Neural progenitor cell (in vitro differentiated cells): Measurements from ENCODE around the gene LMTK2. TPM values are rescaled to one million over a fixed set of nuclear protein-coding genes. Genes with fewer than 3 reads are reported as not detected.

ENCODE experiments used
- DNase-seq: peaks from one replicate; pipeline ENCODE4 v3.0.0-alpha.2; 2016; ENCODE audit warnings: low spot score
- H2AFZ ChIP-seq: fragments of 200-600 bp; sonication (generic); replicated peaks from 2 replicates; pipeline ENCODE4 v1.6.1; 2016; ENCODE audit warnings: antibody characterized with exemption
- H3F3A ChIP-seq: fragments of 200-600 bp; sonication (generic); 2 replicates; pipeline ENCODE4 v1.6.1; 2016; ENCODE audit warnings: antibody characterized with exemption, low read depth
- H3K27ac ChIP-seq: fragments of 200-600 bp; sonication (generic); 2 replicates; pipeline ENCODE4 v1.5.1; 2016; ENCODE audit warnings: mild to moderate bottlenecking
- H3K27me3 ChIP-seq: fragments of 200-600 bp; sonication (generic); 2 replicates; pipeline ENCODE4 v1.6.1; 2016; ENCODE audit warnings: mild to moderate bottlenecking, moderate library complexity
- H3K36me3 ChIP-seq: fragments of 200-600 bp; sonication (generic); 2 replicates; pipeline ENCODE4 v1.5.1; 2016
- H3K4me1 ChIP-seq: fragments of 200-600 bp; sonication (generic); 2 replicates; pipeline ENCODE4 v1.6.1; 2016; ENCODE audit warnings: mixed run types
- H3K4me2 ChIP-seq: fragments of 200-600 bp; sonication (generic); 2 replicates; pipeline ENCODE4 v1.6.1; 2016
- H3K4me3 ChIP-seq: fragments of 200-600 bp; sonication (generic); 2 replicates; pipeline ENCODE4 v1.5.1; 2016
- H3K79me2 ChIP-seq: fragments of 200-600 bp; sonication (generic); 2 replicates; pipeline ENCODE4 v1.6.1; 2016; ENCODE audit warnings: low read depth
- H3K9ac ChIP-seq: fragments of 200-600 bp; sonication (generic); 2 replicates; pipeline ENCODE4 v1.6.1; 2016
- H3K9me3 ChIP-seq: fragments of 200-600 bp; sonication (generic); 2 replicates; pipeline ENCODE4 v1.5.1; 2016; ENCODE audit warnings: low read depth
- H4K20me1 ChIP-seq: fragments of 200-600 bp; sonication (generic); 2 replicates; pipeline ENCODE4 v1.6.1; 2016; ENCODE audit warnings: low read depth
- H3K27ac Mint-ChIP-seq: 3 replicates; pipeline ENCODE4 v1.8.0; 2021; ENCODE audit warnings: mixed read lengths
- H3K27me3 Mint-ChIP-seq: 2 replicates; pipeline ENCODE4 v1.8.0; 2022; ENCODE audit warnings: low read depth, mild to moderate bottlenecking, inconsistent platforms, moderate library complexity, mixed read lengths; ENCODE audit not compliant: insufficient read depth
- H3K36me3 Mint-ChIP-seq: 3 replicates; pipeline ENCODE4 v1.8.0; 2021; ENCODE audit warnings: mixed read lengths
- H3K4me1 Mint-ChIP-seq: 3 replicates; pipeline ENCODE4 v1.8.0; 2021; ENCODE audit warnings: mixed read lengths
- H3K4me3 Mint-ChIP-seq: 3 replicates; pipeline ENCODE4 v1.8.0; 2021; ENCODE audit warnings: mild to moderate bottlenecking, moderate library complexity, mixed read lengths
- H3K9me3 Mint-ChIP-seq: 3 replicates; pipeline ENCODE4 v1.8.0; 2020; ENCODE audit warnings: mixed read lengths
- EZH2 ChIP-seq: fragments of 200-600 bp; sonication (generic); IDR thresholded peaks from 2 replicates; pipeline ENCODE4 v1.6.1; 2017; ENCODE audit warnings: antibody characterized with exemption, mild to moderate bottlenecking, moderate library complexity
- EZH2phosphoT487 ChIP-seq: fragments of 200-600 bp; sonication (generic); IDR thresholded peaks from 2 replicates; pipeline ENCODE4 v1.6.1; 2017; ENCODE audit warnings: antibody characterized with exemption
- total RNA-seq: library from RNA; depleted of rRNA; stranded (reverse); fragments of >200 nt; gene quantifications from 2 replicates; pipeline ENCODE4 v1.2.3, GENCODE V29; 2015; ENCODE audit warnings: low replicate concordance
- TF ChIP-seq, protein P1 (sequence below): fragments of 200-600 bp; sonication (generic); IDR thresholded peaks from 2 replicates; pipeline ENCODE4 v1.5.1; 2017; ENCODE audit warnings: antibody characterized with exemption, mild to moderate bottlenecking

LMTK2 gene
- total RNA-seq, 1 donor from 2014 or later: 14.1 TPM

DNA sequence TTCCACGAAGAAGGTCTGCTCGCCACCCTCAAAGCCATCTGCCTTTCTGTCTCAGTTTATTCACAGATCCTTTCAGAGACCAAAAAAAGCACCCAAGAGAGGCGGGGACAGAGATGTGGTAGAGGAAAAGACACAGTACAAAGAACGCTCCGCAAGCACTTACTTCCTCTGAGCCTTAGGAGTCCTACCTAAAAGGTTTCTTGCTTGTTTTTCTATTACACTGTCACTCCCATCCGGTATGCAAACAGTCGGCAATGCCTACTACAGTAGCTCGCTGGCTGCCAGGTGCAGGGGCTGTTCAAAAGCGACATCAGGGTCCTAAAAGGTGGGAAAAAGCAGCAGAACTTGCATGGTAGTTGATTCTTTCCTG lies 144.6 kb downstream of the LMTK2 start:
- Histone ChIP-seq H3K9ac (peak overlapping the region; percentile 18), H3K4me2 (peak overlapping the region; percentile 88), H4K20me1 (peaks cover 8% of the 10 kb centered on the region), H3K27me3 (no peaks in the 10 kb centered on the region), H3K27ac (no peak overlapping the region), H3K79me2 (peaks cover 17% of the 10 kb centered on the region), H3F3A (peaks cover 8% of the 10 kb centered on the region), H3K9me3 (no peaks in the 10 kb centered on the region), H3K4me1 (peaks cover 15% of the 10 kb centered on the region), H3K36me3 (no peaks in the 10 kb centered on the region), H3K4me3 (peak overlapping the region; percentile 93), H2AFZ (peak overlapping the region; percentile 91)
- Mint-ChIP-seq H3K36me3 (peaks cover 3% of the 10 kb centered on the region), H3K4me3 (peak overlapping the region; percentile 97), H3K4me1 (peaks cover 23% of the 10 kb centered on the region), H3K27me3 (peaks cover 3% of the 10 kb centered on the region), H3K9me3 (no peaks in the 10 kb centered on the region), H3K27ac (no peak overlapping the region)
- no peak for TF ChIP-seq EZH2
- TF ChIP-seq, protein P1, sequence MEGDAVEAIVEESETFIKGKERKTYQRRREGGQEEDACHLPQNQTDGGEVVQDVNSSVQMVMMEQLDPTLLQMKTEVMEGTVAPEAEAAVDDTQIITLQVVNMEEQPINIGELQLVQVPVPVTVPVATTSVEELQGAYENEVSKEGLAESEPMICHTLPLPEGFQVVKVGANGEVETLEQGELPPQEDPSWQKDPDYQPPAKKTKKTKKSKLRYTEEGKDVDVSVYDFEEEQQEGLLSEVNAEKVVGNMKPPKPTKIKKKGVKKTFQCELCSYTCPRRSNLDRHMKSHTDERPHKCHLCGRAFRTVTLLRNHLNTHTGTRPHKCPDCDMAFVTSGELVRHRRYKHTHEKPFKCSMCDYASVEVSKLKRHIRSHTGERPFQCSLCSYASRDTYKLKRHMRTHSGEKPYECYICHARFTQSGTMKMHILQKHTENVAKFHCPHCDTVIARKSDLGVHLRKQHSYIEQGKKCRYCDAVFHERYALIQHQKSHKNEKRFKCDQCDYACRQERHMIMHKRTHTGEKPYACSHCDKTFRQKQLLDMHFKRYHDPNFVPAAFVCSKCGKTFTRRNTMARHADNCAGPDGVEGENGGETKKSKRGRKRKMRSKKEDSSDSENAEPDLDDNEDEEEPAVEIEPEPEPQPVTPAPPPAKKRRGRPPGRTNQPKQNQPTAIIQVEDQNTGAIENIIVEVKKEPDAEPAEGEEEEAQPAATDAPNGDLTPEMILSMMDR: no peak
- no peak for TF ChIP-seq EZH2phosphoT487
- no peak for DNase-seq

DNA sequence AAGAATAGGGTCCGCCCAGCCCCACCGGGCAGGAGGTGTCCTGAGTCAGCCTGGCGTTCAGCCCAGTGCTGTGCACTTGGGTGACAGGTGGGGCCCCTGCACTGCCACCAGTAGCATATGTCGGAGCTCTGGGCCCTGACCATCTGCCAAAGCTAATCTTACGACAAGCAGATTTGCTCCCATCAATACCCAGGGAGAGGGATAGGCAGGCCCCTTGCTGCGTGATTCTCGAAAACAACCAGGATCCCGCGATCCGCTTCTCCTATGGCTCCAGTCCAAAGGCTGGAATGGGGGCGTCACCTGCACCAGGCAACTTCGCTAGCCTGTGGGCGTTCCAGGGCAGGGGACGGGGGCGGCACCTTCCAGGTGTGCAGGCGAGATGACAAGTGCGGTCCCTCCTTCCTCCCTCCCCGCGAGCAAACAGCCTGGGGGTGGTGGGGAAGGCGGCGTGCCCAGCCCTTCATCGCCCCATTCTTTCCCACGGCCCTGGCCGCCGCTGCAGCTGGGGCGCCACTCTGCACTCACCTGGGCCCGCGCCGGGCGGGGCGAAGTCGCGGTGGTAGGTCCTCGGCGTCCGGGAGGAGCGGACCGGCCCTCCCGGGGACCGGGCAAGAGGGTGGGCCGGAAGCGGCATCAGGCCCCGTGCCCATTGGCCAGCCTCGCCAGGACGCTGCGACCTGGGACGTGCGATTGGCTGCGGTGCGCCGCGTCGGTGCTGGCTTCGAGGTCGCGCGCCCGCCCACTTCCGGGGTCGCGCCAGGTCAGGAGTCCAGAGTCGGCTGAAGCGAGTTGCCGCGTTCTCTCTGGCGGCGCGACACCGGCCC lies 145.2 kb downstream of the LMTK2 start, which contains the start of gene TECPR1:
TECPR1 (minus strand) TSS at position 632 of the 824 bp plus-strand sequence. CDS start 6,086 bp downstream, outside the sequence.
- Histone ChIP-seq H3K9me3 (no peaks in the 10 kb centered on the region), H3K4me3 (peak within 1 kb of the TSS; percentile 93), H3K27me3 (no peaks in the 10 kb centered on the region), H2AFZ (peak within 1 kb of the TSS; percentile 91), H3K4me1 (peaks cover 15% of the 10 kb centered on the region), H3F3A (peaks cover 8% of the 10 kb centered on the region), H3K27ac (no peak within 1 kb of the TSS), H3K9ac (peak within 1 kb of the TSS; percentile 70), H3K36me3 (no peaks in the 10 kb centered on the region), H4K20me1 (peaks cover 8% of the 10 kb centered on the region), H3K4me2 (peak within 1 kb of the TSS; percentile 88), H3K79me2 (peaks cover 17% of the 10 kb centered on the region)
- Mint-ChIP-seq H3K9me3 (no peaks in the 10 kb centered on the region), H3K27ac (no peak within 1 kb of the TSS), H3K4me3 (peak within 1 kb of the TSS; percentile 97), H3K4me1 (peaks cover 23% of the 10 kb centered on the region), H3K27me3 (peaks cover 3% of the 10 kb centered on the region), H3K36me3 (peaks cover 3% of the 10 kb centered on the region)
- TF ChIP-seq, protein P1: no peak
- TF ChIP-seq EZH2 (no peak), EZH2phosphoT487 (no peak)
- DNase-seq: peak; percentile 96

DNA sequence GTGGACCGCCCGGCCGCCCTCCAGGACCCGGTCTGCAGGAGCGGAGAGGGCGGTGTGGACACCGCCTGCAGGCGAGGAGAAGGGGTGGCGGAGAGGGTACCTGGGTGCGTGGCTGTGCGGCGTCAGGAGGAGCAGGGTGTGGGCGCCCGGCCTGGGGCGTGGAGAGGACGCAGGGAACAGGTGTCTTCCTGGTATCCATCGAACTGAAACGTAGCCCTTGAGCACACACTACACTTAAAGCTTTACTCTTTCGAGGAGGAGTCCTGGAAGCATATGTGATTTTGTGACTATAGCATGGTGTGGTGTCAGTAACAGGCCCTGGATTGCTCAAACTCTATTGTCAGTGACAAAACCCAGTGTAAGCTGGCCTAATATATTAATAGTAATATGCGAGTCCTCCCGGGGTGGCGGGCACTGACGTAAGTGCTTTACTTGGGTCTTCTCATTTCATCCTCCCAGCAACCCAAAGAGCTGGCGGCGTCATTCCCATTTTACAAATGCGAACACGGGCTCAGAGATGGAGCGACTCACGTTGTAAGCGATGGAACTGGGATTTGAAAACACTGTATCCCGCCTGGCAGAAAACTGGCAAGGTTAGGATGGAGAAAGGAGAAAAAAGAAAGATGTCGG lies 145.9 kb downstream of the LMTK2 start:
- Histone ChIP-seq H3K27me3 (no peaks in the 10 kb centered on the region), H3K9me3 (no peaks in the 10 kb centered on the region), H3K79me2 (peaks cover 17% of the 10 kb centered on the region), H3F3A (peaks cover 8% of the 10 kb centered on the region), H2AFZ (peak overlapping the region; percentile 91), H3K4me2 (peak overlapping the region; percentile 88), H3K9ac (peak overlapping the region; percentile 70), H3K27ac (no peak overlapping the region), H4K20me1 (peaks cover 8% of the 10 kb centered on the region), H3K36me3 (no peaks in the 10 kb centered on the region), H3K4me3 (peak overlapping the region; percentile 93), H3K4me1 (peaks cover 15% of the 10 kb centered on the region)
- no peak overlapping the region for H3K27ac Mint-ChIP-seq
- H3K36me3 Mint-ChIP-seq: peaks cover 3% of the 10 kb centered on the region
- H3K4me3 Mint-ChIP-seq: peak overlapping the region; percentile 97
- DNase-seq: no peak
- no peak for TF ChIP-seq EZH2phosphoT487
- TF ChIP-seq, protein P1: no peak
- TF ChIP-seq EZH2: no peak
- no peaks in the 10 kb centered on the region for H3K9me3 Mint-ChIP-seq
- peaks cover 23% of the 10 kb centered on the region for H3K4me1 Mint-ChIP-seq
- peaks cover 3% of the 10 kb centered on the region for H3K27me3 Mint-ChIP-seq
